ENCODE results near the gene KRT85. TPM values are rescaled to one million over a fixed set of nuclear protein-coding genes. Genes with fewer than 3 reads are reported as not detected.
A peak's percentile ranks its signal among the peaks of the same experiment; 100 is the strongest.

KRT85 gene
- total RNA-seq, 1 donor from 2014 or later = not detected

- no peaks in the 10 kb centered on the region for H3K79me2 ChIP-seq (ENCODE audit: insufficient read depth, low read length)
- FAIRE-seq = no peak
Observed at GRCh38 chr12:52407918-52408317, 40.6 kb upstream of the KRT85 start.

GRCh38 chr12:52405922-52406385, 38.7 kb upstream of the KRT85 start, which contains the start of gene KRT82:
TSS of gene KRT82 (minus strand) at chr12:52406335. CDS start at chr12:52406277, 58 bp downstream.
- TF ChIP-seq, protein P1, sequence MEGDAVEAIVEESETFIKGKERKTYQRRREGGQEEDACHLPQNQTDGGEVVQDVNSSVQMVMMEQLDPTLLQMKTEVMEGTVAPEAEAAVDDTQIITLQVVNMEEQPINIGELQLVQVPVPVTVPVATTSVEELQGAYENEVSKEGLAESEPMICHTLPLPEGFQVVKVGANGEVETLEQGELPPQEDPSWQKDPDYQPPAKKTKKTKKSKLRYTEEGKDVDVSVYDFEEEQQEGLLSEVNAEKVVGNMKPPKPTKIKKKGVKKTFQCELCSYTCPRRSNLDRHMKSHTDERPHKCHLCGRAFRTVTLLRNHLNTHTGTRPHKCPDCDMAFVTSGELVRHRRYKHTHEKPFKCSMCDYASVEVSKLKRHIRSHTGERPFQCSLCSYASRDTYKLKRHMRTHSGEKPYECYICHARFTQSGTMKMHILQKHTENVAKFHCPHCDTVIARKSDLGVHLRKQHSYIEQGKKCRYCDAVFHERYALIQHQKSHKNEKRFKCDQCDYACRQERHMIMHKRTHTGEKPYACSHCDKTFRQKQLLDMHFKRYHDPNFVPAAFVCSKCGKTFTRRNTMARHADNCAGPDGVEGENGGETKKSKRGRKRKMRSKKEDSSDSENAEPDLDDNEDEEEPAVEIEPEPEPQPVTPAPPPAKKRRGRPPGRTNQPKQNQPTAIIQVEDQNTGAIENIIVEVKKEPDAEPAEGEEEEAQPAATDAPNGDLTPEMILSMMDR (IDR thresholded peaks at IDR 0.05; ENCODE audit: insufficient read depth, low read depth, low read length) = no peak
- TF ChIP-seq EZH2 (IDR thresholded peaks at IDR 0.05; ENCODE audit: insufficient read depth, low read length) = no peak
- Histone ChIP-seq H3K4me3 (ENCODE audit: insufficient read depth, low read depth, low read length) (no peak within 1 kb of the TSS), H3K36me3 (ENCODE audit: insufficient read depth, low read length) (no peaks in the 10 kb centered on the region), H3K9ac (ENCODE audit: low read length) (no peak within 1 kb of the TSS), H4K20me1 (ENCODE audit: insufficient read depth, low read length) (no peaks in the 10 kb centered on the region), H3K9me3 (ENCODE audit: insufficient read depth, low read depth, low read length) (no peaks in the 10 kb centered on the region), H3K27me3 (ENCODE audit: insufficient read depth, low read length) (no peaks in the 10 kb centered on the region), H2AFZ (ENCODE audit: low read depth, low read length) (no peak within 1 kb of the TSS), H3K79me2 (ENCODE audit: insufficient read depth, low read length) (no peaks in the 10 kb centered on the region), H3K4me2 (ENCODE audit: low read length) (no peak within 1 kb of the TSS), H3K27ac (ENCODE audit: low read depth, low read length) (no peak within 1 kb of the TSS), H3K4me1 (ENCODE audit: insufficient read depth, low read length) (no peaks in the 10 kb centered on the region)
- Mint-ChIP-seq H3K4me1 (ENCODE audit: low read depth, unreplicated experiment) (no peaks in the 10 kb centered on the region), H3K27me3 (ENCODE audit: low read depth, unreplicated experiment) (peaks cover 61% of the 10 kb centered on the region), H3K9me3 (ENCODE audit: unreplicated experiment) (peaks cover 12% of the 10 kb centered on the region), H3K36me3 (ENCODE audit: low read depth, unreplicated experiment) (no peaks in the 10 kb centered on the region), H3K4me3 (ENCODE audit: unreplicated experiment) (no peak within 1 kb of the TSS), H3K27ac (ENCODE audit: unreplicated experiment) (peak within 1 kb of the TSS; percentile 75)
- no peak for DNase-seq (ENCODE audit: low read depth)
- no peak for FAIRE-seq

More at GRCh38 chr12:52407918-52408317, 40.6 kb upstream of the KRT85 start:
- Mint-ChIP-seq H3K36me3 (ENCODE audit: low read depth, unreplicated experiment) (no peaks in the 10 kb centered on the region), H3K27ac (ENCODE audit: unreplicated experiment) (no peak overlapping the region), H3K4me1 (ENCODE audit: low read depth, unreplicated experiment) (peaks cover 1% of the 10 kb centered on the region), H3K27me3 (ENCODE audit: low read depth, unreplicated experiment) (peaks cover 55% of the 10 kb centered on the region), H3K4me3 (ENCODE audit: unreplicated experiment) (no peak overlapping the region), H3K9me3 (ENCODE audit: unreplicated experiment) (peaks cover 16% of the 10 kb centered on the region)
- no peak for DNase-seq (ENCODE audit: low read depth)
- TF ChIP-seq EZH2 (IDR thresholded peaks at IDR 0.05; ENCODE audit: insufficient read depth, low read length) = no peak
- TF ChIP-seq, protein P1 (IDR thresholded peaks at IDR 0.05; ENCODE audit: insufficient read depth, low read depth, low read length) = no peak
- H3K4me2 ChIP-seq (ENCODE audit: low read length) = no peak overlapping the region
- H4K20me1 ChIP-seq (ENCODE audit: insufficient read depth, low read length) = no peaks in the 10 kb centered on the region
- no peaks in the 10 kb centered on the region for H3K4me1 ChIP-seq (ENCODE audit: insufficient read depth, low read length)
- H2AFZ ChIP-seq (ENCODE audit: low read depth, low read length) = no peak overlapping the region
- H3K27ac ChIP-seq (ENCODE audit: low read depth, low read length) = no peak overlapping the region
- no peaks in the 10 kb centered on the region for H3K36me3 ChIP-seq (ENCODE audit: insufficient read depth, low read length)
- H3K9me3 ChIP-seq (ENCODE audit: insufficient read depth, low read depth, low read length) = no peaks in the 10 kb centered on the region
- H3K27me3 ChIP-seq (ENCODE audit: insufficient read depth, low read length) = no peaks in the 10 kb centered on the region
- H3K9ac ChIP-seq (ENCODE audit: low read length) = no peak overlapping the region
- no peak overlapping the region for H3K4me3 ChIP-seq (ENCODE audit: insufficient read depth, low read depth, low read length)

DNA sequence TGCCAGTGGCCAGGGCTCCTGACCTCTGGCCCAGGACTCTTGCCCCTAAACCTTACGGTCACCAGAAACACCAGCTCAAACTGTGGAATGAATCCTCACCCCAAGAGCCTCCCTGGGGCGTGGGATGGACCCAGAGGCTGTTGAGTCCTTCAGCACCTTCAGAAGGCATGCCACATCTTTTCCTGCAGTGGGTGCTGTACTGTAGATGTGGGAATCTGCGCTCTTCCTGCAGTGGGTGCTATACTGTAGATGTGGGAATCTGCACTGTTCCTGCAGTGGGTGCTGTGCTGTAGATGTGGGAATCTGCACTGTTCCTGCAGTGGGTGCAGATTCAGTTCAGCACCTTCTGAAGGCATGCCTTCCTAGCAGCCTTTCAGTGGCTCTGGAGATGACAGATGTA, 37.7 kb upstream of the KRT85 start:
- no peak for TF ChIP-seq EZH2 (IDR thresholded peaks at IDR 0.05; ENCODE audit: insufficient read depth, low read length)
- TF ChIP-seq, protein P1 (IDR thresholded peaks at IDR 0.05; ENCODE audit: insufficient read depth, low read depth, low read length) = no peak
- no peaks in the 10 kb centered on the region for H3K79me2 ChIP-seq (ENCODE audit: insufficient read depth, low read length)
- Mint-ChIP-seq H3K36me3 (ENCODE audit: low read depth, unreplicated experiment) (no peaks in the 10 kb centered on the region), H3K4me1 (ENCODE audit: low read depth, unreplicated experiment) (no peaks in the 10 kb centered on the region), H3K27ac (ENCODE audit: unreplicated experiment) (no peak overlapping the region), H3K27me3 (ENCODE audit: low read depth, unreplicated experiment) (peaks cover 67% of the 10 kb centered on the region), H3K4me3 (ENCODE audit: unreplicated experiment) (no peak overlapping the region), H3K9me3 (ENCODE audit: unreplicated experiment) (peaks cover 7% of the 10 kb centered on the region)
- H3K4me2 ChIP-seq (ENCODE audit: low read length) = no peak overlapping the region
- H3K36me3 ChIP-seq (ENCODE audit: insufficient read depth, low read length) = no peaks in the 10 kb centered on the region
- no peak overlapping the region for H2AFZ ChIP-seq (ENCODE audit: low read depth, low read length)
- H3K4me1 ChIP-seq (ENCODE audit: insufficient read depth, low read length) = no peaks in the 10 kb centered on the region
- DNase-seq (ENCODE audit: low read depth) = no peak
- no peak for FAIRE-seq
- no peak overlapping the region for H3K4me3 ChIP-seq (ENCODE audit: insufficient read depth, low read depth, low read length)
- no peak overlapping the region for H3K9ac ChIP-seq (ENCODE audit: low read length)
- H3K27ac ChIP-seq (ENCODE audit: low read depth, low read length) = no peak overlapping the region
- no peaks in the 10 kb centered on the region for H3K27me3 ChIP-seq (ENCODE audit: insufficient read depth, low read length)
- H3K9me3 ChIP-seq (ENCODE audit: insufficient read depth, low read depth, low read length) = no peaks in the 10 kb centered on the region
- no peaks in the 10 kb centered on the region for H4K20me1 ChIP-seq (ENCODE audit: insufficient read depth, low read length)

All from astrocyte (in vitro differentiated cells and primary cell).